Tibial artery (tissue), 4 donors: ENCODE results near the gene APPL1.

ENCODE experiments used
- DNase-seq, 2 donors: peaks; one replicate each; pipeline ENCODE4 v3.0.0-alpha.2; 2019
- H3K27ac ChIP-seq, 2 donors: fragments of 200-600 bp; sonication (generic) in 1 of 2; 1 replicate in 1 of 2; 2 replicates in 1 of 2; pipeline ENCODE4 v1.5.1; 2018 to 2019; ENCODE audit warnings: mild to moderate bottlenecking in 1 of 2
- H3K27me3 ChIP-seq, 2 donors: fragments of 200-600 bp; sonication (generic) in 1 of 2; one replicate each; pipeline versions ENCODE4 v1.5.1 to v1.6.0; 2016 to 2019
- H3K36me3 ChIP-seq, 3 donors: fragments of 200-600 bp; sonication (generic) in 2 of 3; one replicate each; pipeline ENCODE4 v1.5.1; 2016 to 2019; ENCODE audit warnings: mild to moderate bottlenecking in 2 of 3
- H3K4me1 ChIP-seq, 4 donors: fragments of 200-600 bp; sonication (generic) in 2 of 4; 1 replicate in 3 of 4; 2 replicates in 1 of 4; pipeline ENCODE4 v1.5.1; 2016 to 2019
- H3K4me3 ChIP-seq, 2 donors: fragments of 200-600 bp; sonication (generic) in 1 of 2; 1 replicate in 1 of 2; 2 replicates in 1 of 2; pipeline ENCODE4 v1.5.1; 2018 to 2019; ENCODE audit warnings: mild to moderate bottlenecking in 2 of 2
- H3K9me3 ChIP-seq, 3 donors: fragments of 200-600 bp; sonication (generic) in 1 of 3; one replicate each; pipeline ENCODE4 v1.5.1; 2016 to 2019
- CTCF ChIP-seq, 2 experiments: fragments of 200-600 bp in 1 of 2; fragments of 450-650 bp in 1 of 2; IDR thresholded peaks; one replicate each; pipeline ENCODE4 v1.5.1; 2017 to 2019; ENCODE audit warnings: antibody characterized with exemption in 2 of 2, mild to moderate bottlenecking in 1 of 2, moderate library complexity in 1 of 2
- intact Hi-C: fragments of 100-400 bp; cut with DNase I; formaldehyde crosslinking; loops from one replicate; pipeline ENCODE4 v1.15.0; 2023; ENCODE audit warnings: low total_unique reads

Gene APPL1

DNA sequence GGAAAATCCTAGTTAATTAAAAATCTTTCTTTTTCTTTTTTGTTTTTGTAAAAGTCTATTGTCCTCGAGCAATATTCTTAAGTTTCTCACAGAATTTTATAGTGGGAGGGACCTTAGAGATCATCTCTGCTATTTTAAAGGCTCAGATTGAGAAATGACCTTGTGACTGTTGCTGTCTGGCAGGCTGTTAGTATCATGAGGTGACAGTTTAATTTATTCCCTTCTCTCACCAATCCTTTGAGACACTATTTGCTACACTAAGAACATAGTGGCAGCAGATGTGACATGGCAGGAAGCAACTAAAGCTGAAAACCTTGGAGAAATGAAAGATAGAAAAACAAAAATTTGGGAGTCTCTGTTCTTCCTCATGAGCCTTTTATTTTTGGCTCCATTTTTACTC, 24.9 kb downstream of the APPL1 start:
- Histone ChIP-seq H3K36me3 (peaks cover 46 to 55% (median 50%) of the 10 kb centered on the region in 3 donors), H3K9me3 (no peaks in the 10 kb centered on the region), H3K4me1 (no peaks in the 10 kb centered on the region), H3K4me3 (no peak overlapping the region), H3K27ac (no peak overlapping the region), H3K27me3 (no peaks in the 10 kb centered on the region)
- no peak for TF ChIP-seq CTCF (IDR thresholded peaks at IDR 0.05)
- no peak for DNase-seq
- intact Hi-C loops, result no loop called here

- no peak for TF ChIP-seq CTCF (IDR thresholded peaks at IDR 0.05)
- Histone ChIP-seq H3K4me3 (no peak overlapping the region), H3K4me1 (no peaks in the 10 kb centered on the region), H3K27ac (no peak overlapping the region), H3K36me3 (peaks cover 63 to 69% (median 65%) of the 10 kb centered on the region in 3 donors), H3K9me3 (no peaks in the 10 kb centered on the region), H3K27me3 (no peaks in the 10 kb centered on the region)
- DNase-seq, result no peak
- intact Hi-C loops, result no loop called here
Observed at GRCh38 chr3:57256844-57257243, 29.3 kb downstream of the APPL1 start.

GRCh38 chr3:57257678-57258077, 30.1 kb downstream of the APPL1 start:
- intact Hi-C loops, result no loop called here
- H3K27ac ChIP-seq, result no peak overlapping the region
- DNase-seq, result no peak

GRCh38 chr3:57261119-57261518, 33.6 kb downstream of the APPL1 start:
- Histone ChIP-seq H3K27me3 (no peaks in the 10 kb centered on the region), H3K9me3 (no peaks in the 10 kb centered on the region), H3K4me1 (no peaks in the 10 kb centered on the region), H3K36me3 (peaks cover 77 to 94% (median 82%) of the 10 kb centered on the region in 3 donors), H3K27ac (no peak overlapping the region), H3K4me3 (no peak overlapping the region)
- intact Hi-C loops, result no loop called here
- TF ChIP-seq CTCF (IDR thresholded peaks at IDR 0.05), result no peak
- DNase-seq, result no peak

More at GRCh38 chr3:57257678-57258077, 30.1 kb downstream of the APPL1 start:
- no peaks in the 10 kb centered on the region for H3K9me3 ChIP-seq
- peaks cover 65 to 78% (median 69%) of the 10 kb centered on the region in 3 donors for H3K36me3 ChIP-seq
- H3K4me3 ChIP-seq, result no peak overlapping the region
- H3K4me1 ChIP-seq, result no peaks in the 10 kb centered on the region
- no peaks in the 10 kb centered on the region for H3K27me3 ChIP-seq
- TF ChIP-seq CTCF (IDR thresholded peaks at IDR 0.05), result no peak

GRCh38 chr3:57261929-57262328, 34.4 kb downstream of the APPL1 start:
- Histone ChIP-seq H3K27me3 (no peaks in the 10 kb centered on the region), H3K4me3 (no peak overlapping the region), H3K36me3 (peaks cover 82 to 98% (median 84%) of the 10 kb centered on the region in 3 donors), H3K9me3 (no peaks in the 10 kb centered on the region), H3K4me1 (no peaks in the 10 kb centered on the region), H3K27ac (no peak overlapping the region)
- no peak for DNase-seq
- intact Hi-C loops, result no loop called here
- no peak for TF ChIP-seq CTCF (IDR thresholded peaks at IDR 0.05)

DNA sequence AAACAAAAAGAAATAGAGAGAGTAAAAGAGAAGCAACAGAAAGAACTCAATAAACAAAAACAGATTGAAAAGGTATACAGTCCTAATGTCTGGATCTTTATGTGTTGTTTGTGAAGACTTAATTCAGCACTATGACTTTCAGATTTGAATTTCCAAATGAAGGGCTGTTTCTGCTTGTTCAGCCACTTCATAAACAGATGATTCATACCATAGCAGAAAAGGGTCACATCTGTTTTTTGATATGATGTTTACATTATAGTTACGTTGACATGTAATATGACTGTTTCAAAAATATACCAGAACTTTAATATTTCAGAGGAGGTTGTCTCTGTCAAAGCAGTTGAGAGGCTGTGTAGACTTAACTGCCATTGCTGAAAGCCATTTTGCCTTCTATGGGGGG, 40.9 kb downstream of the APPL1 start:
- no peak for TF ChIP-seq CTCF (IDR thresholded peaks at IDR 0.05)
- intact Hi-C loops, result loop anchor here (5.0 kb wide), 1 partner anchor 36 kb away; no protein-coding TSS in a partner anchor
- DNase-seq, result no peak

More for the DNA sequence above, 40.9 kb downstream of the APPL1 start:
- H3K4me1 ChIP-seq, result no peaks in the 10 kb centered on the region
- H3K27ac ChIP-seq, result no peak overlapping the region
- no peaks in the 10 kb centered on the region for H3K27me3 ChIP-seq
- no peaks in the 10 kb centered on the region for H3K9me3 ChIP-seq
- H3K4me3 ChIP-seq, result no peak overlapping the region
- peaks cover 64 to 89% (median 80%) of the 10 kb centered on the region in 3 donors for H3K36me3 ChIP-seq
